ENCODE data around the gene PLOD3.

- TF ChIP-seq NFYB (CRISPR knock-in tag; conservative IDR thresholded peaks at IDR 0.05; ENCODE audit: low read depth), result no peak
- TF ChIP-seq, protein P1, sequence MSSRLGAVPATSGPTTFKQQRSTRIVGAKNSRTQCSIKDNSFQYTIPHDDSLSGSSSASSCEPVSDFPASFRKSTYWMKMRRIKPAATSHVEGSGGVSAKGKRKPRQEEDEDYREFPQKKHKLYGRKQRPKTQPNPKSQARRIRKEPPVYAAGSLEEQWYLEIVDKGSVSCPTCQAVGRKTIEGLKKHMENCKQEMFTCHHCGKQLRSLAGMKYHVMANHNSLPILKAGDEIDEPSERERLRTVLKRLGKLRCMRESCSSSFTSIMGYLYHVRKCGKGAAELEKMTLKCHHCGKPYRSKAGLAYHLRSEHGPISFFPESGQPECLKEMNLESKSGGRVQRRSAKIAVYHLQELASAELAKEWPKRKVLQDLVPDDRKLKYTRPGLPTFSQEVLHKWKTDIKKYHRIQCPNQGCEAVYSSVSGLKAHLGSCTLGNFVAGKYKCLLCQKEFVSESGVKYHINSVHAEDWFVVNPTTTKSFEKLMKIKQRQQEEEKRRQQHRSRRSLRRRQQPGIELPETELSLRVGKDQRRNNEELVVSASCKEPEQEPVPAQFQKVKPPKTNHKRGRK (CRISPR knock-in tag; IDR thresholded peaks at IDR 0.05; ENCODE audit: borderline replicate concordance), result no peak
Measured at GRCh38 chr7:101198476-101198875, 18.9 kb downstream of the PLOD3 start.

All from WTC11 (cell line).